HCT116 (cell line): ENCODE results near the gene SF3A2. TPM values are rescaled to one million over a fixed set of nuclear protein-coding genes. Genes with fewer than 3 reads are reported as not detected.
A peak's percentile ranks its signal among the peaks of the same experiment; 100 is the strongest.

Experiments used
- ATAC-seq: fragments of 200-7000 bp; cut with Tn5 transposase; 2 replicates; pipeline ENCODE4 v1.9.1; 2020; ENCODE audit warnings: mild to moderate bottlenecking, moderate library complexity
- BruUV-seq: library from RNA; stranded (reverse); fragments of 400-500 nt; replicated peaks from 2 replicates; lab custom pipeline; 2021; lab: Mats Ljungman, UMichigan
- CTCF ChIA-PET: fragments of 300-600 bp; sonication (Branson Sonifier 250); formaldehyde crosslinking; loops from one replicate; lab custom pipeline; 2021; ENCODE audit warnings: antibody characterized with exemption; lab: Charles Lee
- POLR2A ChIA-PET: fragments of 300-600, 350-600 bp; sonication (Branson Sonifier 250); formaldehyde crosslinking; loops from one replicate; lab custom pipeline; 2021; ENCODE audit warnings: antibody characterized with exemption; lab: Charles Lee
- RAD21 ChIA-PET, 2 experiments: fragments of 300-600 bp; sonication (Branson Sonifier 250); formaldehyde crosslinking; loops; one replicate each; lab custom pipeline; 2023; ENCODE audit warnings: low total read pairs in 2 of 2; ENCODE audit not compliant: uncharacterized antibody in 2 of 2, unreplicated experiment in 2 of 2, low non-redundant PET in 1 of 2; lab: Charles Lee
- DNase-seq: peaks from one replicate; pipeline ENCODE4 v3.0.0-alpha.2; 2010; ENCODE audit warnings: low read depth, low spot score
- H2AFZ ChIP-seq: fragments of 200-600 bp; shearing (Covaris generic), sonication (generic); 2 replicates; pipeline ENCODE4 v1.6.1; 2017; ENCODE audit warnings: low read depth, mixed run types, mixed read lengths, antibody characterized with exemption, low read length; ENCODE audit not compliant: poor library complexity, severe bottlenecking
- H3K27ac ChIP-seq: 2 replicates; pipeline ENCODE4 v1.5.1; 2012; ENCODE audit warnings: low read depth, low read length
- H3K27me3 ChIP-seq: fragments of 200-600 bp; sonication (generic); 2 replicates; pipeline ENCODE4 v1.6.1; 2016; ENCODE audit warnings: mixed run types, low read length, mixed read lengths; ENCODE audit not compliant: insufficient read depth
- H3K36me3 ChIP-seq, 2 experiments: fragments of 200-500 bp in 1 of 2; fragments of 200-600 bp in 1 of 2; sonication (Bioruptor generic) in 1 of 2; sonication (generic) in 1 of 2; 2 replicates each; pipeline versions ENCODE4 v1.5.1 to v1.6.1; 2014 to 2016; ENCODE audit warnings: low read length in 2 of 2, inconsistent platforms in 1 of 2, mixed read lengths in 1 of 2, mixed run types in 1 of 2; ENCODE audit not compliant: insufficient read depth in 2 of 2, control insufficient read depth in 1 of 2
- H3K4me1 ChIP-seq, 2 experiments: fragments of 200-600 bp in 1 of 2; sonication (generic) in 1 of 2; 2 replicates each; pipeline versions ENCODE4 v1.5.1 to v1.6.1; 2012 to 2017; ENCODE audit warnings: low read length in 2 of 2, inconsistent platforms in 1 of 2, mild to moderate bottlenecking in 1 of 2, mixed read lengths in 1 of 2, mixed run types in 1 of 2, moderate library complexity in 1 of 2; ENCODE audit not compliant: insufficient read depth in 2 of 2, control insufficient read depth in 1 of 2
- H3K4me2 ChIP-seq: fragments of 200-600 bp; sonication (generic); 2 replicates; pipeline ENCODE4 v1.6.1; 2017; ENCODE audit warnings: mixed run types, low read length, mixed read lengths
- H3K4me3 ChIP-seq, 2 experiments: fragments of 200-600 bp in 1 of 2; sonication (generic) in 1 of 2; replicated peaks in 1 of 2; 2 replicates each; pipeline ENCODE4 v1.5.1; 2011 to 2016; ENCODE audit warnings: low read length in 2 of 2, control low read depth in 1 of 2, low read depth in 1 of 2, mild to moderate bottlenecking in 1 of 2, mixed read lengths in 1 of 2, mixed run types in 1 of 2
- H3K79me2 ChIP-seq: fragments of 200-600 bp; sonication (generic); 2 replicates; pipeline ENCODE4 v1.6.1; 2017; ENCODE audit warnings: mild to moderate bottlenecking, mixed run types, low read length, moderate library complexity, mixed read lengths; ENCODE audit not compliant: insufficient read depth
- H3K9ac ChIP-seq: fragments of 200-600 bp; sonication (generic); 2 replicates; pipeline ENCODE4 v1.6.1; 2016; ENCODE audit warnings: low read length, mixed read lengths
- H3K9me2 ChIP-seq: fragments of 200-600 bp; sonication (generic), shearing (Covaris generic); 2 replicates; pipeline ENCODE4 v1.6.1; 2017; ENCODE audit warnings: mixed run types, mild to moderate bottlenecking, moderate library complexity; ENCODE audit not compliant: insufficient read depth
- H3K9me3 ChIP-seq, 2 experiments: fragments of 200-500 bp in 1 of 2; fragments of 200-600 bp in 1 of 2; sonication (Bioruptor generic) in 1 of 2; sonication (generic) in 1 of 2; 2 replicates each; pipeline ENCODE4 v1.6.1; 2014 to 2017; ENCODE audit warnings: low read length in 2 of 2, mixed read lengths in 2 of 2, inconsistent platforms in 1 of 2, low read depth in 1 of 2, mild to moderate bottlenecking in 1 of 2, mixed run types in 1 of 2, moderate library complexity in 1 of 2; ENCODE audit not compliant: control insufficient read depth in 1 of 2, insufficient read depth in 1 of 2
- H4K20me1 ChIP-seq: fragments of 200-600 bp; sonication (generic), shearing (Covaris generic); 2 replicates; pipeline ENCODE4 v1.6.1; 2017; ENCODE audit warnings: mixed run types, mild to moderate bottlenecking, moderate library complexity; ENCODE audit not compliant: insufficient read depth
- CTCF ChIP-seq, 3 experiments: fragments of 200-600 bp in 1 of 3; sonication (generic) in 1 of 3; IDR thresholded peaks in 2 of 3; conservative IDR thresholded peaks in 1 of 3; 2 replicates each; pipeline ENCODE4 v1.5.1; 2012 to 2017; ENCODE audit warnings: low read depth in 2 of 3, low read length in 2 of 3, antibody characterized with exemption in 1 of 3, borderline replicate concordance in 1 of 3, control low read depth in 1 of 3, mild to moderate bottlenecking in 1 of 3, mixed read lengths in 1 of 3, mixed run types in 1 of 3, moderate library complexity in 1 of 3; ENCODE audit not compliant: insufficient read depth in 1 of 3
- ELF1 ChIP-seq: IDR thresholded peaks from 2 replicates; pipeline ENCODE4 v1.6.1; 2012; ENCODE audit warnings: low read depth, borderline replicate concordance
- EZH2 ChIP-seq: fragments of 200-600 bp; sonication (generic); IDR thresholded peaks from 2 replicates; pipeline ENCODE4 v1.6.1; 2017; ENCODE audit warnings: antibody characterized with exemption, mixed run types
- EZH2phosphoT487 ChIP-seq: fragments of 200-600 bp; IDR thresholded peaks from 2 replicates; pipeline ENCODE4 v1.6.1; 2018; ENCODE audit warnings: antibody characterized with exemption, borderline replicate concordance
- FOSL1 ChIP-seq: IDR thresholded peaks from 2 replicates; pipeline ENCODE4 v1.6.1; 2012; ENCODE audit warnings: low read depth
- RAD21 ChIP-seq: IDR thresholded peaks from 2 replicates; pipeline ENCODE4 v1.6.1; 2012; ENCODE audit warnings: low read depth, mild to moderate bottlenecking
- SP1 ChIP-seq: IDR thresholded peaks from 2 replicates; pipeline ENCODE4 v1.6.1; 2012; ENCODE audit warnings: low read depth
- SRF ChIP-seq: IDR thresholded peaks from 2 replicates; pipeline ENCODE4 v1.6.1; 2012; ENCODE audit warnings: low read depth
- TCF7L2 ChIP-seq: IDR thresholded peaks from 2 replicates; pipeline ENCODE4 v1.7.0; 2011; ENCODE audit warnings: borderline replicate concordance, inconsistent platforms; ENCODE audit not compliant: insufficient read depth, insufficient read length; ENCODE audit errors: extremely low read depth
- intact Hi-C: fragments of 100-400 bp; cut with micrococcal nuclease; formaldehyde crosslinking; loops from 2 replicates; pipeline ENCODE4 v1.10.0; 2022
- total RNA-seq: library from RNA; stranded (reverse); gene quantifications from one replicate; pipeline ENCODE4 v1.2.1, GENCODE V29; 2021; ENCODE audit not compliant: unreplicated experiment

The SF3A2 gene
- total RNA-seq, 1 experiment from 2014 or later: 166 TPM

GRCh38 chr19:2239173-2239572 lies 2.5 kb downstream of the SF3A2 start:
- H3K9me3 ChIP-seq: no peaks in the 10 kb centered on the region
- ChIA-PET CTCF (interaction anchor here (1.9 kb wide), 1 partner anchor 22 kb away, joined by 7 read pairs; no protein-coding TSS in a partner anchor), RAD21 (interaction anchor here in 1 of 2 experiments (0.7 kb wide), 1 partner anchor 34 kb away, joined by 4 read pairs; no protein-coding TSS in a partner anchor)

More at GRCh38 chr19:2239173-2239572, 2.5 kb downstream of the SF3A2 start:
- peaks cover 39% of the 10 kb centered on the region; the same call in 1 of the 2 replicates for H4K20me1 ChIP-seq
- POLR2A ChIA-PET: interaction anchor here (0.8 kb wide), 1 partner anchor 31 kb away, joined by 3 read pairs; no protein-coding TSS in a partner anchor
- ATAC-seq: no peak
- TF ChIP-seq RAD21 (no peak), SP1 (no peak), TCF7L2 (no peak), FOSL1 (no peak), ELF1 (no peak), EZH2phosphoT487 (no peak), SRF (no peak), CTCF (IDR thresholded peaks at IDR 0.05 in 2 of 3, conservative IDR thresholded peaks at IDR 0.05 in 1 of 3; ENCODE audit: borderline replicate concordance in 1 of 3, insufficient read depth in 1 of 3, low read depth in 2 of 3, low read length in 2 of 3) (no peak), EZH2 (no peak)
- TF ChIP-seq, all 23 proteins: peak for 0
- intact Hi-C loops: loop anchor here (5.0 kb wide), 1 partner anchor 77 kb away; the partner anchor contains the start of gene DOT1L
- Histone ChIP-seq H3K4me1 (peaks cover 17 to 46% of the 10 kb centered on the region in 2 experiments; a peak in 3 of 4 replicates), H3K27ac (0 out of 2 replicates have a peak overlapping the region, but pooled peaks have one; percentile 10), H3K9ac (peak overlapping the region; percentile 99), H3K36me3 (peaks cover 19 to 61% of the 10 kb centered on the region in 2 experiments), H3K27me3 (no peaks in the 10 kb centered on the region), H3K4me3 (no peak overlapping the region), H3K79me2 (peaks cover 95% of the 10 kb centered on the region), H3K4me2 (peak overlapping the region; percentile 80; the same call in 1 of the 2 replicates), H2AFZ (no peak overlapping the region), H3K9me2 (no peaks in the 10 kb centered on the region)
- no peak for DNase-seq
- no TSS peak for BruUV-seq
